Uterus (tissue), 2 donors: ENCODE measurements around the gene TMEM229A.
"Not testable (repeated sequence)": the region's sequence is repeated elsewhere in the genome, so short reads cannot be mapped to it uniquely, and the experiment has no call there.

Experiments used
- CTCF ChIP-seq, 4 experiments: fragments of 200-600 bp in 2 of 4; fragments of 450-650 bp in 2 of 4; sonication (generic) in 2 of 4; IDR thresholded peaks; one replicate each; pipeline ENCODE4 v1.5.1; 2016 to 2019; ENCODE audit warnings: antibody characterized with exemption in 4 of 4, mild to moderate bottlenecking in 2 of 4, moderate library complexity in 1 of 4
- POLR2A ChIP-seq, 2 donors: fragments of 450-650 bp; IDR thresholded peaks; one replicate each; pipeline ENCODE4 v1.6.1; 2016; ENCODE audit warnings: antibody characterized with exemption in 2 of 2, mild to moderate bottlenecking in 1 of 2, moderate library complexity in 1 of 2

GRCh38 chr7:124008296-124008695, 24.6 kb downstream of the TMEM229A start:
- not testable (repeated sequence) for TF ChIP-seq CTCF, POLR2A (IDR thresholded peaks at IDR 0.05)
